Heart right ventricle (tissue), 16 donors: ENCODE data around the gene NPPA. TPM values are rescaled to one million over a fixed set of nuclear protein-coding genes. Genes with fewer than 3 reads are reported as not detected.
"Not testable (repeated sequence)": the region's sequence is repeated elsewhere in the genome, so short reads cannot be mapped to it uniquely, and the experiment has no call there.

Source experiments
- ATAC-seq, 8 donors: fragments of 200-7000 bp; cut with Tn5 transposase; one replicate each; pipeline ENCODE4 v1.9.1; 2020; ENCODE audit warnings: mild to moderate bottlenecking in 8 of 8, moderate library complexity in 8 of 8, moderate number of reproducible peaks in 1 of 8
- DNase-seq, 2 donors: peaks; one replicate each; pipeline ENCODE4 v3.0.0-alpha.2; 2020
- H3K27ac ChIP-seq, 10 donors: fragments of 200-600 bp; sonication (generic) in 2 of 10; one replicate each; pipeline versions ENCODE4 v1.5.0 to v1.8.0; 2020 to 2022; ENCODE audit warnings: mild to moderate bottlenecking in 3 of 10
- H3K27me3 ChIP-seq, 7 donors: fragments of 200-600 bp; one replicate each; pipeline ENCODE4 v1.8.0; 2021 to 2022; ENCODE audit warnings: mild to moderate bottlenecking in 2 of 7
- H3K36me3 ChIP-seq, 9 donors: fragments of 200-600 bp; sonication (generic) in 1 of 9; one replicate each; pipeline versions ENCODE4 v1.5.0 to v1.8.0; 2020 to 2022; ENCODE audit warnings: mild to moderate bottlenecking in 2 of 9
- H3K4me1 ChIP-seq, 9 donors: fragments of 200-600 bp; sonication (generic) in 1 of 9; one replicate each; pipeline versions ENCODE4 v1.5.0 to v1.8.0; 2020 to 2022; ENCODE audit warnings: mild to moderate bottlenecking in 4 of 9
- H3K4me3 ChIP-seq, 10 donors: fragments of 200-600 bp; sonication (generic) in 2 of 10; one replicate each; pipeline versions ENCODE4 v1.5.0 to v1.8.0; 2020 to 2022; ENCODE audit warnings: mild to moderate bottlenecking in 7 of 10, moderate library complexity in 2 of 10
- H3K9me3 ChIP-seq, 11 donors: fragments of 200-600 bp in 10 of 11; sonication (generic) in 2 of 11; one replicate each; pipeline versions ENCODE4 v1.5.0 to v1.8.0; 2013 to 2022; ENCODE audit warnings: mild to moderate bottlenecking in 2 of 11, control low read depth in 1 of 11, moderate library complexity in 1 of 11
- CTCF ChIP-seq, 9 donors: fragments of 200-600 bp; sonication (generic) in 2 of 9; IDR thresholded peaks; one replicate each; pipeline versions ENCODE4 v1.5.0 to v1.8.0; 2021 to 2022; ENCODE audit warnings: antibody characterized with exemption in 9 of 9, mild to moderate bottlenecking in 5 of 9, moderate library complexity in 1 of 9
- WGBS, 2 donors: extraction: QIAGEN DNeasy Blood & Tissue Kit; methylation state at CpG; one replicate each; pipeline ENCODE4 v1.1.7; 2013; ENCODE audit warnings: inconsistent platforms in 1 of 2; 5-methylcytosine and 5-hydroxymethylcytosine counted together
- intact Hi-C, 10 donors: fragments of 100-400 bp; cut with DNase I; formaldehyde crosslinking; loops; one replicate each; pipeline versions ENCODE4 v1.11.1 to v1.14.2; 2022
- polyA plus RNA-seq, 2 donors: library from polyadenylated mRNA; stranded (reverse); fragments of 200-250 nt; gene quantifications; one replicate each; pipeline ENCODE4 v1.2.3, GENCODE V29; 2013
- total RNA-seq, 10 donors: library from RNA; stranded (reverse); fragmentation: NEBNext Ultra II Directional in 3 of 10; extraction: Animal tissue kit (Norgen Biotek cat#: 25700) in 3 of 10; gene quantifications; one replicate each; pipeline versions ENCODE4 v1.2.1 to v1.2.4, GENCODE V29; 2021 to 2023
- donor health status: Arrhythmogenic right ventricular cardiomyopathy.
- donor health status: ischemic (EF 13 %, LVEDD 7.1; RV severe dilation, severe dysfunction).
- donor health status: healthy with polysubstance abuse.
- donor health status: DM: no; HTN: yes; CAD: no.
- donor health status: DM: no; HTN: no; CAD: no.
- donor health status: ischemic (EF 25% LVEDD 6.9; RV normal size, moderate dysfunction).
- donor health status: ischemic (EF 25% LVEDD 5.7; RV mildly dilated, moderate dysfunction).
- donor health status: healthy.
- donor health status: DM: yes; HTN: yes; CAD: no.
- donor health status: Ischemic cardiomyopathy.
- donor health status: ischemic (EF 35%, LVEDD 5.7; RV mildly dilated, moderate dysfunction).
- donor health status: nonischemic (EF 11% LVEDD 7.7; RV severe dilation, severe dysfunction).
- donor health status: DM: yes; HTN: yes; CAD: no.
- donor health status: PGD.
- donor health status: ischemic (EF 29% LVEDD 5.4; RV normal size, mild dysfunction).
- donor health status: nonischemic (EF 23%, LVEDD 6.1; RV moderate dilation, normal function).

Gene NPPA
- total and polyA plus RNA-seq, 12 donors, result 5.8 to 2,762 (median 663) TPM

- H3K9me3 ChIP-seq, result no peaks in the 10 kb centered on the region
- peaks cover 0 to 45% (median 22%) of the 10 kb centered on the region in 9 donors for H3K36me3 ChIP-seq
- H3K4me3 ChIP-seq, result peak overlapping the region; percentile 62 to 96 (median 80)
- DNase-seq (peak in 1 of 2 donors; percentile 78), ATAC-seq (peak in 7 of 8 donors; percentile 0 to 10 (median 3))
- no peaks in the 10 kb centered on the region for H3K27me3 ChIP-seq
- H3K4me1 ChIP-seq, result peaks cover 16 to 83% (median 74%) of the 10 kb centered on the region in 9 donors
- H3K27ac ChIP-seq, result peak overlapping the region; percentile 96 to 100 (median 99)
- WGBS, 2 donors, result 2 to 3% methylated on average over 17 of the region's 17 CpGs
- TF ChIP-seq CTCF (IDR thresholded peaks at IDR 0.05), result no peak
- intact Hi-C loops, result loop anchor here in 5 of 10 donors (2.0 to 5.0 kb wide), 3 partner anchors 14 to 68 kb away; partner anchors contain the start of gene AGTRAP (in 4 of the 5)
Observed at GRCh38 chr1:11804666-11805421, 42.7 kb downstream of the NPPA start.

GRCh38 chr1:11803924-11804665 is 43.5 kb downstream of the NPPA start:
- WGBS, 2 donors, result 63 to 71% methylated on average over 9 of the region's 9 CpGs
- H3K4me3 ChIP-seq, result peak overlapping the region in 9 of 10 donors; percentile 67 to 96 (median 79)
- H3K9me3 ChIP-seq, DNase-seq, H3K27me3 ChIP-seq, ATAC-seq: not testable (repeated sequence)
- peak overlapping the region; percentile 96 to 100 (median 99) for H3K27ac ChIP-seq
- H3K36me3 ChIP-seq, result peaks cover 0 to 45% (median 26%) of the 10 kb centered on the region in 9 donors
- peaks cover 16 to 83% (median 73%) of the 10 kb centered on the region in 9 donors for H3K4me1 ChIP-seq
- intact Hi-C loops, result loop anchor here in 5 of 10 donors (2.0 to 5.0 kb wide), 3 partner anchors 13 to 67 kb away; partner anchors contain the start of gene AGTRAP (in 3 of the 5)

DNA sequence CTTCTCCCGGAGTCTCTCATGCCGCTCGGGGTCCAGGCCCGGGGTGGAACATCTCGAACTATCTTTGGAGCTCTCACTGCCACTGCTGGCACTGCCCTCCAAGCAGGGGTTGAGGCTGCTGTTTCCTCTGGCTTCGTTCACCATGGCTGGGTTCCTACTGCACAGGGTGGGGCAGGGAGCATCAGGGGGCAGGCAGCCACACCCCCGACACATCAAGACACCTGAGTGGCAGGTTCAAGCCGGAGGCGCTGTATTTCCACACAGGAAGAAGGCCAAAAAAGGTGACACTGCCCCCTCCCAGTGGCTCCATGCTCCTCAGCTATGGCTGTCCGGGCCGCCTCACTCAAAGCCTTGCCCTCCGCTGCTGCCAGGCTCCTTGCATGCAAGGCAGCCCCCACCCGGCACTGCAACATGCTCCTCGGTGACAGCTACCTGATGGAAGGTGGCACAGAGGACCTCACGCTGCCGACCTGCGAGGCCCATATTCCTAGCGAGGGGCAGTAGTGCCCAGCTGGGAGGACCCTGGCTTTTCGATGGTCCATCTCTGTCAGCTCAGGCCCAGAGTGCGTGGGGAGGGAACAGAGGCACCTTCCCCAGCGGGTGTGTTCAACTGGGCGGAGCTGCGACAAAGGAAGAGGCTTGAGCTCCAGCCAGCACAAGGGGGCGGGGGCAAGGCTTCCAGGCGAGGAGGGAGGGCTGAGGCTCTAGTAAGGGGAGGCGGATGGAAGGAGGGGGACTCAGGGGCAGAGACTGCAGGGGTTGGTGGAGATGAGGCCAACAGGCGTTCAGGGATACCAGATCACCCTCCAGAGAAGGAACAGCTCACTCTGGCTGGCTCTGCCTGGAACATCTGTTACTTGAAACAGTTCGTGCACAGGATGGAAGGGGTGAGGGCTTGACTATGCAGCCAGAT is 44.4 kb downstream of the NPPA start:
- TF ChIP-seq CTCF (IDR thresholded peaks at IDR 0.05), result no peak
- peaks cover 0 to 45% (median 22%) of the 10 kb centered on the region in 9 donors for H3K36me3 ChIP-seq
- peak overlapping the region; percentile 55 to 96 (median 76) for H3K4me3 ChIP-seq
- intact Hi-C loops, result loop anchor here in 4 of 10 donors (2.0 to 5.0 kb wide), 2 partner anchors 16 to 66 kb away; partner anchors contain the start of gene AGTRAP (in 3 of the 4)
- peak overlapping the region; percentile 96 to 100 (median 99) for H3K27ac ChIP-seq
- ATAC-seq (peak; percentile 45 to 75 (median 70)), DNase-seq (peak; percentile 94 to 97)
- 1 to 2% methylated on average over 28 of the region's 28 CpGs for WGBS, 2 donors
- no peaks in the 10 kb centered on the region for H3K27me3 ChIP-seq
- no peaks in the 10 kb centered on the region for H3K9me3 ChIP-seq
- H3K4me1 ChIP-seq, result peaks cover 18 to 84% (median 73%) of the 10 kb centered on the region in 9 donors

DNA sequence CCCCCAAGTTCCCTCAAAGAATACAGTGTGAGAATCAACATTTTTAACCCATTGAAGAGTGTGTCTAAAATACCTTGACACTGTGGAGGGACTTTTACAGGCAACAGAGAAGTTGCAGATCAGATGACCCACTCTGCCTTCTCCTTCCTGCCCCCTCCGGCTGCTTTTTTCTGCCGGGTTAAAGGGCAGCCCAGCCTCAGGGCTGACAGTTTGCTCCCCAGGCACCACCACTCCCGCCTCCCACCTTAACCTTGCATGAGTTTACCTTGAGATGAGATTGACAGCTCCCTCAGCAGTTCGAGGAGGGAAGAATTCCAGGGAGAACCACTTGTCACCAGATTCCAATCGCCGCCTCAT is 45.0 kb downstream of the NPPA start:
- peak in 1 of 2 donors; percentile 43 for DNase-seq
- Histone ChIP-seq H3K27me3 (no peaks in the 10 kb centered on the region), H3K36me3 (peaks cover 0 to 45% (median 22%) of the 10 kb centered on the region in 9 donors), H3K4me3 (peak overlapping the region; percentile 55 to 96 (median 76)), H3K4me1 (peaks cover 17 to 86% (median 75%) of the 10 kb centered on the region in 9 donors), H3K9me3 (no peaks in the 10 kb centered on the region), H3K27ac (peak overlapping the region; percentile 96 to 100 (median 99))
- WGBS, 2 donors, result 3 to 6% methylated on average over 6 of the region's 6 CpGs
- intact Hi-C loops, result loop anchor here in 4 of 10 donors (2.0 to 5.0 kb wide), 2 partner anchors 16 to 65 kb away; partner anchors contain the start of gene AGTRAP (in 3 of the 4)
- peak in 1 of 8 donors; percentile 19 for ATAC-seq
- no peak for TF ChIP-seq CTCF (IDR thresholded peaks at IDR 0.05)
